HG02678 (cell line): Measurements from ENCODE around the gene GUCA1A.
"Not testable (repeated sequence)": the region's sequence is repeated elsewhere in the genome, so short reads cannot be mapped to it uniquely, and the experiment has no call there.

ENCODE experiments used
- ATAC-seq: cut with Tn5 transposase; IDR thresholded peaks from one replicate; pipeline ENCODE4 v1.9.1; 2021; ENCODE audit warnings: mild to moderate bottlenecking, moderate library complexity; ENCODE audit not compliant: unreplicated experiment

Gene GUCA1A

GRCh38 chr6:42202131-42202915 is 29.2 kb downstream of the GUCA1A start:
- not testable (repeated sequence) for ATAC-seq

- no peak for ATAC-seq
Observed at GRCh38 chr6:42203183-42203582, 30.0 kb downstream of the GUCA1A start.

- no peak for ATAC-seq
Observed at GRCh38 chr6:42204768-42205282, 31.7 kb downstream of the GUCA1A start.

- not testable (repeated sequence) for ATAC-seq
Observed at GRCh38 chr6:42207559-42207958, 34.4 kb downstream of the GUCA1A start.

- ATAC-seq: no peak
Observed at GRCh38 chr6:42210551-42210950, 37.4 kb downstream of the GUCA1A start.

- ATAC-seq: no peak
Observed at GRCh38 chr6:42211726-42212125, 38.6 kb downstream of the GUCA1A start.

- ATAC-seq: no peak
Observed at GRCh38 chr6:42212442-42212841, 39.3 kb downstream of the GUCA1A start.

- ATAC-seq: not testable (repeated sequence)
Observed at GRCh38 chr6:42216495-42216894, 43.3 kb downstream of the GUCA1A start.

- no peak for ATAC-seq
Observed at GRCh38 chr6:42217157-42217518, 44.0 kb downstream of the GUCA1A start.

- peak; percentile 99 for ATAC-seq
Observed at GRCh38 chr6:42217519-42218367, 44.6 kb downstream of the GUCA1A start, which contains the start of gene MRPS10. TSS of gene MRPS10 (minus strand) at chr6:42217861. CDS start at chr6:42217849, 12 bp downstream.

- no peak for ATAC-seq
Observed at GRCh38 chr6:42220807-42221206, 47.6 kb downstream of the GUCA1A start.

GRCh38 chr6:42221546-42221945 is 48.4 kb downstream of the GUCA1A start:
- ATAC-seq: no peak

GRCh38 chr6:42222448-42222847 is 49.3 kb downstream of the GUCA1A start:
- no peak for ATAC-seq

GRCh38 chr6:42224222-42225028 is 51.3 kb downstream of the GUCA1A start:
- peak; percentile 84 for ATAC-seq

- ATAC-seq: no peak
Observed at GRCh38 chr6:42225029-42225339, 51.8 kb downstream of the GUCA1A start.

- no peak for ATAC-seq
Observed at GRCh38 chr6:42225419-42225818, 52.3 kb downstream of the GUCA1A start.

- ATAC-seq: no peak
Observed at GRCh38 chr6:42226161-42226611, 53.0 kb downstream of the GUCA1A start.

GRCh38 chr6:42226645-42227143 is 53.5 kb downstream of the GUCA1A start:
- no peak for ATAC-seq

GRCh38 chr6:42227173-42227850 is 54.1 kb downstream of the GUCA1A start:
- ATAC-seq: no peak

- ATAC-seq: no peak
Observed at GRCh38 chr6:42228305-42228704, 55.1 kb downstream of the GUCA1A start.
